ENCODE results near the gene PNLIPRP1. TPM values are rescaled to one million over a fixed set of nuclear protein-coding genes. Genes with fewer than 3 reads are reported as not detected.

The PNLIPRP1 gene
- total and polyA plus RNA-seq, 11 donors, result 0.08 to 1.5 (median 0.53) TPM; not detected in 6

DNA sequence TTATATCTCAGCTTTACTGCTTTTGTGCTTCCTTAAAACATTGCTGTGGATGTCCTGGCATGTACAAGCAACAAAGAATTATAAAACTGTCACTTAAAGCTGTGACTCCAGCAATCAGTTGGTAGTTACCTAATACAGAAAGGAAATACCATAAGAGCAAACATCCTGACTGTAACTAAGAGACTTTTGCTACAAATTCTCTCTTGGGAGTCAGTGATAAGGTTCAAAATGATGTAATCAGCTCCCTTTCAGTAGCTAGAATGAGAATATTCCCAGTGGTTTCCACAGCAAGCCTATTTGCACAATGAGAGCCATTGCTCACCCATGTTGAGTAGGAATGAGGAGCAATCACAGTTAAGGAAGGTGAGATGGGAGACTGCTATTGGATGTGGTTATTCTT, 7.6 kb downstream of the PNLIPRP1 start:
- intact Hi-C loops (cut with DNase I), result no loop called here
- H3K27ac ChIP-seq, result no peak overlapping the region
- TF ChIP-seq POLR2A (IDR thresholded peaks at IDR 0.05), result no peak
- TF ChIP-seq, protein P1, sequence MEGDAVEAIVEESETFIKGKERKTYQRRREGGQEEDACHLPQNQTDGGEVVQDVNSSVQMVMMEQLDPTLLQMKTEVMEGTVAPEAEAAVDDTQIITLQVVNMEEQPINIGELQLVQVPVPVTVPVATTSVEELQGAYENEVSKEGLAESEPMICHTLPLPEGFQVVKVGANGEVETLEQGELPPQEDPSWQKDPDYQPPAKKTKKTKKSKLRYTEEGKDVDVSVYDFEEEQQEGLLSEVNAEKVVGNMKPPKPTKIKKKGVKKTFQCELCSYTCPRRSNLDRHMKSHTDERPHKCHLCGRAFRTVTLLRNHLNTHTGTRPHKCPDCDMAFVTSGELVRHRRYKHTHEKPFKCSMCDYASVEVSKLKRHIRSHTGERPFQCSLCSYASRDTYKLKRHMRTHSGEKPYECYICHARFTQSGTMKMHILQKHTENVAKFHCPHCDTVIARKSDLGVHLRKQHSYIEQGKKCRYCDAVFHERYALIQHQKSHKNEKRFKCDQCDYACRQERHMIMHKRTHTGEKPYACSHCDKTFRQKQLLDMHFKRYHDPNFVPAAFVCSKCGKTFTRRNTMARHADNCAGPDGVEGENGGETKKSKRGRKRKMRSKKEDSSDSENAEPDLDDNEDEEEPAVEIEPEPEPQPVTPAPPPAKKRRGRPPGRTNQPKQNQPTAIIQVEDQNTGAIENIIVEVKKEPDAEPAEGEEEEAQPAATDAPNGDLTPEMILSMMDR (IDR thresholded peaks at IDR 0.05), result no peak
- H3K4me1 ChIP-seq, result no peaks in the 10 kb centered on the region
- ATAC-seq (no peak), DNase-seq (no peak)
- H3K27me3 ChIP-seq, result peaks cover 0 to 14% (median 0%) of the 10 kb centered on the region in 9 donors
- no peaks in the 10 kb centered on the region for H3K9me3 ChIP-seq
- H3K4me3 ChIP-seq, result no peak overlapping the region
- no peaks in the 10 kb centered on the region for H3K36me3 ChIP-seq

DNA sequence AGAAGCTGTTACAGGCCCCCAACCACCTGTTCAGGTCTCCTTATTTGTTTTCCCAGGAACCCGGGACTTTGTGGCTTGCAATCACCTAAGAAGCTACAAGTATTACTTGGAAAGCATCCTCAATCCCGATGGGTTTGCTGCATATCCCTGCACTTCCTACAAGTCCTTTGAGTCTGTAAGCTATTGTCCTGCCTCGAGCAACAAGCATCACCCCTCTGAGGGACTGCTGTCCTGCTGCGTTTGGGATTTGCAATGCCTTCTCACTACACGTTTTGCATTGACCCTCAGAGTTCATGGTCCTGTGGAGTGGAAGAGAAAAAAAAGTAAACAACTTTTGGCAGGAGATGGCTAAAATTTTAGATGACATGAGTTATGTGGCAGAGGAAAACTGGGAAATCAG, 9.2 kb downstream of the PNLIPRP1 start:
- no peak for TF ChIP-seq POLR2A (IDR thresholded peaks at IDR 0.05)
- TF ChIP-seq, protein P1 (IDR thresholded peaks at IDR 0.05), result no peak
- DNase-seq, result no peak
- Histone ChIP-seq H3K4me1 (no peaks in the 10 kb centered on the region), H3K36me3 (no peaks in the 10 kb centered on the region), H3K27me3 (peaks cover 0 to 14% (median 0%) of the 10 kb centered on the region in 9 donors), H3K4me3 (no peak overlapping the region), H3K27ac (no peak overlapping the region), H3K9me3 (no peaks in the 10 kb centered on the region)
- 40 to 61% (median 46%) methylated on average over 5 of the region's 5 CpGs for WGBS, 4 donors
- ATAC-seq, result no peak
- intact Hi-C loops (cut with DNase I), result no loop called here

DNA sequence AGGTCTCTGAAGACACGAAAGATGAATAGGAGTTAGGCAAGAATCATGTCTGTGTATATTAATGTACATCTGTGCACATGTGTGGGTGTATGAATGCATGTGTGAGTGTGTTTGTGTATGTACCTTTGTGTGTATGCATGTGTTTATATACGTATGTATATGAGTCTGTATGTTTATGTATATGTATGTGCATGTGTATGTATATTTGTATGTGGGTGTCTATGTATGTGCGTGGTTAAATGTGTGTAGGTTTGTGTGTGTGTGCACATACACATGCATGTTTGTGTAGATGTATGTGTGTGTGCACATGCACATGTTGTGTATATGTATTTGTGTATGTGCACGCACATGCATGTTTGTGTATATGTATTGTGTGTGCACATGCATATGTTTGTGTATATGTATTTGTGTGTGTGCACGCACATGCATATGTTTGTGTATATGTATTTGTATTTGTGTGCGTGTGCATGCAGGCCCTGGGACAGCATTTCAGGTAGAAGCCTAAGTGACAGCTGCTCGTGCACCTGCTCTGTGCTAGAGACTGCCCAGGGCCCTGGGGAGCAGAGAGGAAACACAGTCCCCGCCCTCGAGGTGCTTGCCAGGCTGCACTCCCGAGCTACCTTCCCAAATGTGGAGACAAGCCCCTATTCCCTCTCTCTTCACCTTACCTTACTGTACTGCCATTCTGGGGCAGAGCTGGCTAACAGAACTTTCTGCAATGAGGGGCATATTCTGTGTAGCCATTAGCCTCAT, 12.1 kb downstream of the PNLIPRP1 start:
- Histone ChIP-seq H3K27me3 (peaks cover 0 to 10% (median 0%) of the 10 kb centered on the region in 9 donors), H3K4me3 (no peak overlapping the region), H3K36me3 (no peaks in the 10 kb centered on the region), H3K9me3 (no peaks in the 10 kb centered on the region), H3K27ac (no peak overlapping the region), H3K4me1 (no peaks in the 10 kb centered on the region)
- TF ChIP-seq, protein P1 (IDR thresholded peaks at IDR 0.05), result no peak
- no peak for TF ChIP-seq POLR2A (IDR thresholded peaks at IDR 0.05)
- intact Hi-C loops (cut with DNase I), result no loop called here
- no peak for ATAC-seq
- 76 to 84% (median 83%) methylated on average over 10 of the region's 10 CpGs for WGBS, 4 donors
- no peak for DNase-seq

DNA sequence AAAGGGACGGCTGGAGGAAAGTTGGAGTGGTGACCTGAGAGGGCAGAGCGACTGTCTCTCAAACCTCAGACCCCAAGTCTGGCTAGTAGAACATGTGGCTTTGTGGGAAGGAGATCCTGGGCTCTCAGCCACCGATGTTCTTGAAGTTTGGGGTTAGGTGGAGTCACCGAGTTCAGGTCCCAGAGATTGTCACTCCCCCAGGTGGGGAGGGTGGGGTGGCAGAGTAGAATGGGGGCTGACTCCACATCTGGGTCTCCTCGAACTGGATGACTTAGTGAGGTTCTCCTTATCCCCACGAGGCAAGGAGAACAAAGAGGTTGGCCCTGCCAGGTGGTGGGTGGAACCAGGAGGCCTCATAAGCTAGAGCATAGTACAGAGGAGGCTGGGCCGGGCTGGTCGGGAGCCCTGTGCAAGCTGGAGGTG, 15.3 kb downstream of the PNLIPRP1 start:
- 65 to 74% (median 68%) methylated on average over 5 to 8 of the region's 8 CpGs for WGBS, 4 donors
- Histone ChIP-seq H3K4me1 (peaks cover 0 to 7% (median 0%) of the 10 kb centered on the region in 12 donors), H3K27ac (no peak overlapping the region), H3K27me3 (peaks cover 0 to 31% (median 4%) of the 10 kb centered on the region in 9 donors), H3K9me3 (no peaks in the 10 kb centered on the region), H3K36me3 (no peaks in the 10 kb centered on the region), H3K4me3 (no peak overlapping the region)
- TF ChIP-seq, protein P1 (IDR thresholded peaks at IDR 0.05), result no peak
- intact Hi-C loops (cut with DNase I), result no loop called here
- no peak for DNase-seq
- ATAC-seq, result no peak
